Erythroblast (primary cell): ENCODE data around the gene PFAS.

ENCODE experiments used
- GATA1 ChIP-seq: IDR thresholded peaks from 2 replicates; pipeline ENCODE4 v1.6.1; 2011; ENCODE audit warnings: low read depth, mild to moderate bottlenecking, control low read depth, low read length, moderate library complexity
- POLR2A ChIP-seq: IDR thresholded peaks from 2 replicates; pipeline ENCODE4 v1.6.1; 2011; ENCODE audit warnings: mild to moderate bottlenecking, low read length

GRCh38 chr17:8284126-8284525, 35.0 kb downstream of the PFAS start:
- TF ChIP-seq POLR2A (no peak), GATA1 (no peak)
